Activated CD8-positive, alpha-beta memory T cell treated with anti-CD3 and anti-CD28 coated beads, Interleukin-2, amount 50 U/mL, for 1 hour (primary cell): ENCODE results near the gene PKLR.
"Not testable (repeated sequence)": the region's sequence is repeated elsewhere in the genome, so short reads cannot be mapped to it uniquely, and the experiment has no call there.

ENCODE experiments used
- DNase-seq: peaks from one replicate; pipeline ENCODE4 v3.0.0-alpha.2; 2020; ENCODE audit errors: extremely low read depth

PKLR gene

DNA sequence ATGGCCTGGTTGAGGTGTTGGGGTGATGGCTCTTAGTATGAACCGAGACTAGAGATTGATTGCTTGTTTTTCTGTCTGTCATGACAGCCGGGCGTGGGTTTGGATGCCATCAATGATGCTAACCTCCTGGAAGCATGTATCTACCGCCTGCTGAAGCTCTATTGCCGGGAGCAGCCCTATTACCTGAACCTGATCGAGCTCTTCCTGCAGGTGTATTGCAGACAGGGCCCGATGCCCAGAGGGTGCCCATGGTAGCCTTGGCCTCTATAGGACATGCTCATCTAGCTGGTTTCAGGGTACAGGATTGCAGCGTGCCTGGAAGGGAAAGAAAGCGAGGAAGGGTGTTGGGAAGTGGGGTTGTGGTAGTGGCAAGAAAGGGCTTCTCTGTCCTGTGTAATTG, 16.8 kb upstream of the PKLR start:
- DNase-seq = no peak

DNA sequence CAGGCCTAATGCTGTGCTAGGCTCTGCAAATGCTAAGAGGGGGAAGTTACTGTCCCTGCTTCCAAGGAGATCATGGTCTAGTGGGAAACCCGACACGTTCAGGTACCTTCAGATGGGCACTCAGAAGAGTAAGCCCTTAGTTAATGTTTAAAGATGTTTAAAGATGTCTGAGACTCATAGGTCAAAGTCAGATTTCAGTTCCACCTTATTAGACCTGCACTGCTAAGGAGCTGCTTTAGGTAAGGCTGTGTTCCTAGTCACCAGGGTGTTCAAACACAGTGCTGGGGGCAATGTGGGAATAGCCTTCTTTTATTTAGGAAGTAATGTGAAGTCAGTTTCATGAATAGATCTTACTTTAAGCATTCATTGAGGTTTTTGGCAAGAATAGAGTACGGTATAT, 15.7 kb upstream of the PKLR start:
- no peak for DNase-seq

DNA sequence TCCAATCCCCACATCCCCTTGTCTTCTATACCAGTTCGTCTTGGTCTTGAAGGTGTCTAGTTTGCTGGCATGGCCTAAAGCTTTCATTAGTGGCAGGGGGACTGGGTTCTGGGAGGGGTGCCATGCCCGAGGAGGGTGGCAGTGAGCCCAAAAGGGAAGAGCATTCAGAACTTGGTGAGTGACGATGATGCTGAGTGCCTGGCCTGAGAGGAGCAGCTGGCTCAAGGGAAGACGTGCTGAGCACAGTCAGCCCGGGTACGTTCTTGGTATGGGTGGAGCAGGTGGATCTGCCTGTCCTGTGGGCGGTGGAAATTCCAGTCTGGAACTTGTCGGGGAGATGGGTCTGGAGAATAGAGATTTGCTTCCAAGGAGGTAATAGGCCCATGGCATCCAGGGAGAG, 12.0 kb upstream of the PKLR start:
- no peak for DNase-seq

DNA sequence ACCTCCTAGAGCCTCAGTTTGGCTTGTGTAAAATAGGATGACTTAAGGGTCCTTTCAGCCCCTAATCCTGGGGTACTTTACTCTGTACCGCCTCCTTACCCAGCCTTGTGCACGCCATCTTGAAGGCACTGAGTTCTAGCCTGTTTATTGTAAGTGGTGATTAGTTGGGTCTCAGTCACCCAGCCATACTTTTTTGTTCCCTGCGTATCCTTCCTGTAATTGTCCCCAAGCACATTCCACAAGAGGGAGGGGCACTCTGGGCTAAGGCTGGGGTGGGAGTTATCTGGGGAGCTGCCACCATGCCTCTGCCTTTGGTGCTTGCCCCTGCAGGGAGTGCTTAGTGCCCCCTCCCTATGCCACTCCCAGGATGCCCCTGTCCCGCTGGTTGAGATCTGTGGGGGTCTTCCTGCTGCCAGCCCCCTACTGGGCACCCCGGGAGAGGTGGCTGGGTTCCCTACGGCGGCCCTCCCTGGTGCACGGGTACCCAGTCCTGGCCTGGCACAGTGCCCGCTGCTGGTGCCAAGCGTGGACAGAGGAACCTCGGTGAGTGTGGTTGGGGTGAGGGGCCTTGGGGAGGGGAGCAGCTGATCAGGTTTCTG, 8.3 kb upstream of the PKLR start:
- no peak for DNase-seq

DNA sequence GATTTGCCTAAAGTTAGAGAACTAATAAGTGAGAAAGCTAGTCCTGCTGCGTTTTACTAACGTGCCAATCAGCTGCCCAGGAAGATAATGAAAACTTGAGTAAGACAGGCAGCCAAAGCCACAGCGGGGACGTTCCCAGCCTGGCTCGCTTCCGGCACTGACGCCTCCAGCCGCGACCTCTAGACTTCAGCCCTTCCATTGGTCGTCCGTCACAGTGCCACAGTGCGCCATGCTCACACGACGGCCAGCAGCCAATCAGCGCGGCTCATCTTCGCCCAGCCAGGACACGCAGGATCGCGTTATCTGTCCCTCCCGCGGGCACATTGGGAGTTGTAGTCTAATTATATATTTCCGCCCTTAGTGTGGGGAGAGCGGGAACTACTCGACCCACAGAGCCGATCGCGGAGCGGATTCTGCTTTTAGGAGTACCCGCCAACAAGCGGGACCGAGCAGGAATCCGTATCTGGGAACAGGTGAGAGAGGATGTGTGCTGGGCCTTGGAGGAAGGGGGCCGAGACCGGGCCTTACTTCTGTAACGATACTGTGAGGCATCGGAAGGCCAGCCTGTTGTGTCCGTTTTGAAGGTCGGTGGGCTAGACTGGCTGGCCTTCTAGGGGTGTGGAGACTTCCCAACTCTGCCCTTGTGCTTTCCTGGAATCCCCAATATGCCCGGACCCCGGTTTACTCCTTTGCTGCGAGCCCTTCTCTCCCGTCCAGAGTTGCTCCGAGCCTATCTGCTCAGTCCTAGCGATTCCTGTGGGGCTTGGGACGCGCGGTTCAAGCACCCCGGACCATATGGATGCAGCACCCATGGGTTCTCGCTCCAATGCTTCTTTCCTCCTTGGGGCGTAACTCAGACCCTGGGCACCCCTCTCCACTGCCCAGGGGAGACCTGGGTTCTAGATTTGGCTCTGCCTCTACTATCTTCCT, 7.5 kb upstream of the PKLR start, which contains the start of gene FDPS:
FDPS (plus strand) TSS at position 374 of the 930 bp plus-strand sequence. CDS start 924 bp downstream, outside the sequence.
- peak; percentile 94 for DNase-seq

DNA sequence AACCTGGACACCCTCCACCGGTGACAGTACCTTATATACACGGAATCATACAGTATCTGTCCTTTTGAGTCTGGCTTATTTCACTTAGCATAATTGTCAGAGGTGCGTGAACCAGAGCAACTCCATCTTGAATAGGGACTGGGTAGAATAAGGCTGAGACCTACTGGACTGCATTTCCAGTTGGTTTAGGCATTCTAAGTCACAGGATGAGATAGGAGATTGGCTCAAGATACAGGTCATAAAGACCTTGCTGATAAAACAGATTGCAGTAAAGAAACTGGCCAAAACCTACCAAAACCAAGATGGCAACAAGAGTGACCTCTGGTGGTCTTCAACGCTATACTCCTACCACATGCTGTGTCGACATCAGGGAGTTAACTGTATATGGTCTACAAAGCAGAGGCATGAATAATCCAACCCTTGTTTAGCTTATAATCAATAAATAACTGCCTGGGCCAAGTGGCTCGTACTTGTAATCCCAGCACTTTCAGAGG, 6.1 kb upstream of the PKLR start:
- DNase-seq = no peak

DNA sequence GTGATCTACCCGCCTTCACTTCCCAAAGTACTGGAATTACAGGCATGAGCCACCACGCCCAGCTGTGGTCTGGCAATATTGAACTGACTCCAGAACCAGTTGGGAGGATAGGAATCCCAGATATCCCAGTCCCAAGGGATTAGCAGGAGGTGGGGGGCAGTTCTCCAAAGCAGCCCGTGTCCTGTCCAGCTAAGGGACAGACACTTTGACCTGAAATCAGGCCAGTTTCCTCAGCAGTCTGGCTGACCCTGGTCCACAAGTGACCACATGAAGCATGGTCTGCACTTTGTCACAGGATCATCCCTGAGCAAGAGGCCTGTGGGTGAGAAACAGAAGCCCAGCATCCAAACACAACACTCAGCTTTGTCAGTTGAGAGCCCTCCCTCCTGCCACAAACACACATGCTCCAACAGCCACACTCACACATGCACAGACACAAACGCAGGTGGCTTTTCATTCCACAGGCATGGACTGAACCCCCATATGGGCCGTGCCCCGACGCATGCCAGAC, 4.7 kb upstream of the PKLR start:
- no peak for DNase-seq

DNA sequence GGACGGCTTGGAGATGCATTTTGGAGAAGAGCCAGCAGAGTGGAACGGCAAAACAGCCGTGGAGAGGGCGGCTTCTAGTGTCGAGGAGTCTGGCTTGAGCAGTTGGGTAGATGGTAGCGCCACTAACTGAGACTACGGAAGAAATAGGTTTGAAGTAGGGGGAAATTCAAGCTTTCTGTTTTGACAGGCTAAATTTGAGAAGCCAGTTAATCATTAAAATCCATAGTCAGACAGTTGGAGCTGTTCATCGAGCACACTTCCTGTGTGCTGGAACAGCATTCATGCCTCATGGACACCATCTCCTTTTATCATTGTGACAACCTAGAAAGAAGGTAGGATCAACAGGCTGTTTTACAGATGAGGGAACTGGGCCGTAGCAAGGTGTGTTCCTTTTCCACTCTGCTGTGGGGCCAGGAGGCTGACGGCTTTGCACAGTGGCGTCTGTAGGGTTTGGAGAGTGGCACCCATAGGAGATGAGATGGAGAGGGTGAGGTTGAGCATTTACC, 3.4 kb upstream of the PKLR start:
- DNase-seq = no peak

DNA sequence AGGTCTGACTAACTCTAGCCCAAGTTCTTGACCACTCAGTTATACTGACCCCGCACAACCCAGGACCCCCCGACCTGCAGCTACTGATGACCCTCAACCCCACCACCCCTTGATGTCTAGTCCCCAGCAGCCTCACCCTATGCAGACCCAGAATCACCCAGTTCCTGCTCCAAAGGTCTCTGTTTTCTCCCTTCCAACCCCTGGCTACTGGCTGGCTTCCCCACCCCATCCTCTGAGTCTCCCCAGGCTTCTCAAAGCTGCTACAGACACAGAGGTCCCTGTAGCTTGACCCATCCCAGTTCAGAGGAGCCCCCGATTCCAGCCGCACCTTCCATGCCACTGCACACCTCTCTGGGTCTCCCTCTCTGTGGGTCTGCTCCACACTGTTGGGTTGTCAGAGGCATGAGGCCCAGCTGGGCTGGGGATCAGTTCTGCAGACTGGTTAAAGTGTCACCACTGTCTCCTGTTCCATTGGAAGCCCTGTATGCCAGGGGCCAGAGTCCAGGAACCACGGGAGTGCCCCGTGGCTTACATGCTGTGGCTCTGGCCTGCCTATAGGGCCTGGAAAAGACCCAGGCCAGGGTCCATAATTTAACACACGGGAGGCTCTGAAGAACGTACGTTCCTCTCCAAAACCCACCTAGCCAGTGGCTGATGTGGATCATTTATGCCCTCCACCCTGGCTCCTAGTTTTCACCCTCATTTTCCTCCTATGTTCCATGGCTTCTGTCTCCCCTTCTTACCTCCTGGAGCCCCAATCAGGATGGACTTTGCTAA, 497 bp downstream of the PKLR start:
- DNase-seq = no peak

DNA sequence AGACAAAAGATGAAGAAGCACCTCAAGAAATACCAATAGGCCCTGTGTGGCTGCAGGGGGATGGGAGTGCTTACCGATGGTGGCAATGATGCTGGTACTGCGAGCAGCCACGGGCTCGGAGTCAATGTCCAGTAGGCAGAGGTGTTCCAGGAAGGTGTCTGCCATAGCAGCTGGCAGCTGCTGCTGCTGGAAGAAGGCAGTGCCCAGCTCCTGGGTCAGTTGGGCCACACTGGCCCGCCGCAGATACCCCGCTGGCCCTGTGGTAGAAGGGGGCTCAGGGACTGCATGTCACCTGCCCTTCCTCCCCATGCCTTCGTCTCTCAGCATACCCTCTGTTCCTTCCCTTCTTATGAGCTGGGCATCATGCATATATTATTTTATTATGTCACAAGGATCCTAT, 1.2 kb downstream of the PKLR start:
- no peak for DNase-seq

DNA sequence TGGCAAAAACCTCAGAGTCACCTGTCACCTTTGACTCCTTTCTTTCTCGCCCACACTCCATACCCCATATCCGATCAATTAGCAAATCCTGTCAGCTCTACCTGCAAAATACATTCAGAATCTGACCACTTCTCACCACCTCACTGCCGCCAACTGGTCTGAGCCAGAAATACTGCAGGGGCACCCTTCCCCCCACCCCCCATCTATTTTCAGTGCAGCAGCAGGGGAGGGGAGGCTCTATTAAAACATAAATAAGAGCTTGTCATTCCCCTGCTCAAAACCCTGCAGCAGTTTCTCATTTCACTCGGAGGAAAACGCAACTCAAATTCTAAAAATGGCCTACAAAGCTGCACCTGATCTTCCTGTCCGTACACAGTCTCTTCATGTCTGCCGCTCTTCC, 3.9 kb downstream of the PKLR start:
- DNase-seq = no peak

DNA sequence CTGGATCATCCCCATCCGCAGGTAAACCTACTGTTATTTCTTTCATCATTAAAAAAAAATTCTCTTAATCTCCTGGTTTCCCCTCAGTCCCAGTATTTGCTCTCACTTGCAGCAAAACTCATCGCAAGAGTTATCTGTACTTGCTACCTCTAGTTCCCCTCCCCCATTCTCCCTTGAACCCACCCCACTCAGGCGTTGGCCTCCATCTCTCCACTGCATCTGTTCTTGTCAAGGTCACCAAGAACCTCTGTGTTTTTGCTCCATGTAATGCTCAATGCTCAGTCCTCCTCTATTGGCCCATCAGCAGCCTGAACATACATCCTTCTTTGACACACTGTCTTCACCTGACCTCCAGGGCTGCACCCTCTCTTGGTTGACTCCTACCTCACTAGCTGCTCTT, 4.6 kb downstream of the PKLR start:
- no peak for DNase-seq

DNA sequence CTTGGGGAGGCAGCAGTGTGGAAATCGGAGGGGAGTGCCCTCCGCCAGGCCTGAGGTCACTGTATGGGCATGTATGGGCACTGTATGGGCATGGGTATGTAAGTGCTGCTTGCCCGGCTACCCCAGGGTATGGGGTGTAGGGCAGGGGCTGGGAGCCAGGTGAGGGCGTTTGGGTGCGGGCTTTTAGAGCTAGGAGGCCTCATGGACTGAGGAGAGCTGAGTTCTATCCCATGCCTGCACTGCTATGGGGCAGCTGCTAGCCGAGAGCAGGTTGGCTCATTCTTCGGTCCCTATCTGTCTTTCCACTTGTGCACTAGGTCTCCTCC, 5.3 kb downstream of the PKLR start:
- DNase-seq = no peak

DNA sequence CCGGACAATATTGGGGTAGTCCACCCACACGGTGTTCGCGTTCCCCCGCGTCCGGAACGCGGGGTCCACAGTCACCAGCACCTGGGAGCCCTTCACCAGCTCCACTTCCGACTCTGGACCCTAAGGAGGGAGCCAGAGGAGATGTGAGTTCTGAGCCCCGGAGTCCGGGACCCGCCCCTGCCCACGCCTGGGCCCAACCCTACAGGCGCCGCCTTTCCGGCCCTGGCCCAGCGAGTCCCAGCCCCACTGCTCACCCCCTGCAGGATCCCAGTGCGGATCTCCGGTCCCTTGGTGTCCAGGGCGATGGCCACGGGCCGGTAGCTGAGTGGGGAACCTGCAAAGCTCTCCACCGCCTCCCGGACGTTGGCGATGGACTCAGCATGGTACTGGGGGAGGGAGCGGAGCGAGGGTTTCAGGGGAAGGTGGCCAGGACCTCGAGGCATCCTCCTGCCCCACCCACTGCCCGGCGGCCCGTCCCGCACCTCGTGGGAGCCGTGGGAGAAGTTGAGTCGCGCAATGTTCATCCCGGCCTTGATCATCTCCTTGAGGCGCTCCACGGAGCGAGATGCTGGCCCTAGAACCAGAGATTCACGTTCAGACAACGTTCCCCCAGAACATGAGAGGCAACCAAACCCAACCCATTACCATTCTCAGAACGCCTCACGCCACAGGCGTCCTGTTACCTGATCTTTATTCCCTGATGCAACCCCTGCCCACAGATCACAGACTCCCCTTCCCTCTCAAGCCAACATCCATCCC, 5.9 kb downstream of the PKLR start:
- no peak for DNase-seq

DNA sequence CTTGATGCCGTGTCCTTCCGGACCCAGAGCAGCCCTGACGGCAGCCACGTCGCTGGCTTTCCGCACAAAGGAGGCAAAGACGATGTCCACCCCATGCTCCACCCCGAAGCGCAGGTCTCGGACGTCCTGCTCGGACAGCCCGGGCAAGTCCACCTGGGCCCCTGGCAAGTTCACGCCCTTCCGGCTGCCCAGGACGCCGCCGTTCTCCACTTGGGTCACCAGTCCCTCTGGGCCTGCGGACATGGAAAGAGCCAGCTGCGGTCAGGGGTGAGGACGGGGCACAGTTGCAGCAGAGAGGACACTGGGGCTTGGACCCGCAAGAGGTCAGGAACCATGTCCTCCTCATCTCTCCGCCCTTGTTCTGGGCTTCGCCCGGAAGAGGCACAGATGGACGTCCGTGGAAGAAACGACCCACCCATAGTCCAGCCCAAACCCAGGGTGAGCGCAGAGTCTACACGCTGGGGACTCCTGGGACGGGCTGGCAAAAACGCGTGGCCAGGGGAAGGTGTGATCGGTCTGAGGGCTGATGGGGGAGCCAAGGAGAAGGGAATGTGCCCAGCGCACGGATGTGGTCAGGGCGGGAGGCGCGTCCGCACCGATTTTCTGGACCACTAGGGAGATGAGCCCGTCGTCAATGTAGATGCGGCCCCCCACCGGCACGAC, 6.6 kb downstream of the PKLR start:
- DNase-seq = no peak

DNA sequence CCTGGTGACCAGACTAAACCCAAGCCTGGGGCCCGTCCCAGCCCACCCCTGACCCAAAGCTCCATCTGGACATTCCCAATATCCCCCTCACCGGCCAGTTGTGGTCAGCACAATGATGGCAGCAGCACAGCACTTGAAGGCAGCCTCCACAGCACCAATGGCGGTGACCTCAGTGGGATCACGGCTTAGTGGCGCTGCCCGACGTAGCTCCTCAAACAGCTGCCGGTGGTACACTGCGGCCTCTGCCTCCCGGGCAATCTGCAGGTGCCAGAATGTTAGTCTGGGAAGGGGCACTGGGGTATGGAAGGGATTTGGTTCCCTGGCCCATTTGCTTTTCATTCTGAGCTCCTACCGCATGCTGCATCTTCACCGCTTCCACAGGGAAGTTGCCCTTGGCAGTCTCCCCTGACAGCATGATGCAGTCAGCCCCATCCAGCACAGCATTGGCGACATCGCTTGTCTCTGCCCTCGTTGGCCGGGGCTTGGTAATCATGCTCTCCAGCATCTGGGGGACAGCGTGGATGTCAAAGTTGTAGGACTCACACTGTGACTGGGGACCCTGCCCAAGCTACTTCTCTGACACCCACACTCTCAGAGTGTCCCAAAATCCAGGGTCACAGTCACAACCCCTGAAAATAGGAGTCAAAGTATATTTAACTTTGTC, 8.0 kb downstream of the PKLR start:
- DNase-seq = no peak

DNA sequence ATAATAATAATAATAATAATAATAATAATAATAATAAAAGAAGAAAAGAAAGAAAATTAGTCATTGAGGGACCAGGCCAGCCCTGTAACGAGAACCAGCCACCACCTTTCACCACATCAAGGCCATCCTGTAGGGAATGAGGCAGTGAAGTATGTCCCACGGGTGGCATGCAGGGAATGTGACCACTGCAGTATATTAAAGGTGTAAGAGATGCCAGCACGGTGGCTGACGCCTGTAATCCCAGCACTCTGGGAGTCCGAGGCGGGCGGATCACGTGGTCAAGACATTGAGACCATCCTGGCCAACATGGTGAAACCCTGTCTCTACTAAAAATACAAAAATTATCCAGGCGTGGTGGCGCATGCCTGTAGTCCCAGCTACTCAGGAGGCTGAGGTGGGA, 10.2 kb downstream of the PKLR start:
- DNase-seq = not testable (repeated sequence)

DNA sequence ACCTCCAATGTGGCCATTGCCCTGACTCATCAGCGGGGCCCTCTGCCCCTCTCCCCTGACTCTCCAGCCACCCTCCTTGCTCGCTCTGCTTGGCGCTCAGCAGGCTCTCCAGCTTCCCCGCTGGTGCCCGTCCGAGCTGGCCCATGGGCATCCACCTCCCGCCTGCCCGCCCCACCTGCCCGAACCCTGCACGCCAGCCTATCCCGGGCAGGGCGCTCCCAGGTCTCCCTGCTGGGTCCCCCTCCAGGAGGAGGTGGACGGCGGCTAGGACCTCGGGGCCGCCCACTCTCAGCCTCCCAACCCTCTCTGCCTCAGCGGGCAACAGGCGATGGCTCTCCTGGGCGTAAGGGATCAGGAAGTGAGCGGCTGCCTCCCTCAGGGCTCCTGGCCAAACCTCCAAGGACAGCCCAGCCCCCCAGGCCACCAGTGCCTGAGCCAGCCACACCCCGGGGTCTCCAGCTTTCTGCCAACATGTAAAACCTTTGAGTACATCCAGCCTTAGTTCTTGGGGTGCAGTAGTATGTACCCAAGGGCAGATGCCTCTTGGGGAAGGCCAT, 13.2 kb downstream of the PKLR start:
- no peak for DNase-seq

DNA sequence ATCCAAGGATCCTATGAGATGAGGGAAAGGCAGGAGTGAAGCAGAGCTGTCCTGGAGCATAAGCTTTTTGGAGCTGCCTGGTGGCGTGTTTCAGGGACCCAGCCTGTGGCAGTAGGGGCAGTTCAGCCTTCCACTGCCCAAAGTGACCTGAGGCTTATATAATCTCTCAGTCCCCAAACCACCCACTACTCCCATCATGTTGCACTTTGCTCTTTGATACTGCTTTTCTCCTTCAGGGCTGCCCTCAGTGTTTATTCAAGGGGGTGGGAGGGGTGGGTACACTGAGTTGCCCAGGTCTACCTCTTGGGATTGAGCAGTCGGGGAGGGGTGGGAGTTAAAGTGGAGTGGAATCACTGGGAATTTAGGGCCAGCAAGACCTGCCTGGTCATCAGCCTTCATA, 14.7 kb downstream of the PKLR start:
- DNase-seq = no peak

DNA sequence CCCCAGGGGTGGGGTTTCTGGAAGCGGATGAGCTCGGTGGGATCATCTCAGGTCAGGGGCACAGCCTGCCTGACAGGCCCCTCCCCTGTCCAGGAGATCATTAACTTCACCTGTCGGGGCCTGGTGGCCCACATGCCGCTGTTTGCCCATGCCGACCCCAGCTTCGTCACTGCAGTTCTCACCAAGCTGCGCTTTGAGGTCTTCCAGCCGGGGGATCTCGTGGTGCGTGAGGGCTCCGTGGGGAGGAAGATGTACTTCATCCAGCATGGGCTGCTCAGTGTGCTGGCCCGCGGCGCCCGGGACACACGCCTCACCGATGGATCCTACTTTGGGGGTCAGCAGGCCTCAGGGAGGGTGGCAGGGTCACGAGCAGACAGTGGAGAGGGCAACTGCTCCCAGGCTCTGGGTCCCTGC, 15.6 kb downstream of the PKLR start:
- DNase-seq = no peak
